ENCODE results near the gene STK25.

DNA sequence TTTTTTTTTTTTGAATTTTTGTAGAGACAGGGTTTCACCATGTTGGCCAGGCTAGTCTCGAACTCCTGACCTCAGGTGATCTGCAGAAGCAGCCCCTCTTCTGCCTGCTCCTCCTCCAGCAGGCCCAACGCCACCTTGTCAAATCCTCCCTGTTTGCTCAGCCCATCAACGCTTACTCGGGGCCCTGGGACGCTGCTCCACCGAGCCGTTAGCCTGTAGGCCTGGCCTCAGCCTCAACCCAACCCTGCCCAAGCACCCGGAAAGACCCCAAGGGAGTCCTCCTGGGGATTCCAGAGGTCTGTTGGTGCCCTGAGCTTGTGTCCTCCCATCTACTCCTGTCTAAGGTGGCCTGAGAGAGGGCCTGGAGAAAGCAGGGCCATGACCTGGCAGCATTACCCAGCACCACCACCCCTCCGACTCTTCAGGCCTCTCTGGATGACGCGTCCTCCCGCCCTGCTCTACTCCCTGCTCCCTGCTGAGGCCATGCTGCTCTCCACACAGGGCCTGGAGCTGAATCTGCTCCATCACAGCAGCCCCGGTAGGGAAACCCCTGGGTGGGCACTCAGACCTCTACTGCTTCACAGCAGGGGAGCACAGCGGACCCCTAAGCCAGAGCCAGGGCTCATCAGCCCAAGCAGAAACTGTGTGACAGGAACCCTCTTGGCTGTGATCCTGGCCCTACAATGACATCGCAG, 3.2 kb downstream of the STK25 start:
- TF ChIP-seq, protein P1, sequence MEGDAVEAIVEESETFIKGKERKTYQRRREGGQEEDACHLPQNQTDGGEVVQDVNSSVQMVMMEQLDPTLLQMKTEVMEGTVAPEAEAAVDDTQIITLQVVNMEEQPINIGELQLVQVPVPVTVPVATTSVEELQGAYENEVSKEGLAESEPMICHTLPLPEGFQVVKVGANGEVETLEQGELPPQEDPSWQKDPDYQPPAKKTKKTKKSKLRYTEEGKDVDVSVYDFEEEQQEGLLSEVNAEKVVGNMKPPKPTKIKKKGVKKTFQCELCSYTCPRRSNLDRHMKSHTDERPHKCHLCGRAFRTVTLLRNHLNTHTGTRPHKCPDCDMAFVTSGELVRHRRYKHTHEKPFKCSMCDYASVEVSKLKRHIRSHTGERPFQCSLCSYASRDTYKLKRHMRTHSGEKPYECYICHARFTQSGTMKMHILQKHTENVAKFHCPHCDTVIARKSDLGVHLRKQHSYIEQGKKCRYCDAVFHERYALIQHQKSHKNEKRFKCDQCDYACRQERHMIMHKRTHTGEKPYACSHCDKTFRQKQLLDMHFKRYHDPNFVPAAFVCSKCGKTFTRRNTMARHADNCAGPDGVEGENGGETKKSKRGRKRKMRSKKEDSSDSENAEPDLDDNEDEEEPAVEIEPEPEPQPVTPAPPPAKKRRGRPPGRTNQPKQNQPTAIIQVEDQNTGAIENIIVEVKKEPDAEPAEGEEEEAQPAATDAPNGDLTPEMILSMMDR (IDR thresholded peaks at IDR 0.05): no peak
- no peak for TF ChIP-seq POLR2A (IDR thresholded peaks at IDR 0.05)

All from ovary (tissue), 3 donors.